ENCODE measurements around the gene RMC1. TPM values are rescaled to one million over a fixed set of nuclear protein-coding genes. Genes with fewer than 3 reads are reported as not detected.

RMC1 gene
- total RNA-seq, 1 experiment from 2014 or later, result 38.4 TPM

- H3K27me3 ChIP-seq (ENCODE audit: insufficient read depth, low read length), result no peaks in the 10 kb centered on the region
- CTCF ChIA-PET, result no interaction called here
- DNase-seq (ENCODE audit: low read depth, low spot score) (no peak), ATAC-seq (no peak)
- no peaks in the 10 kb centered on the region for H3K9me3 ChIP-seq (ENCODE audit: control insufficient read depth in 1 of 2, insufficient read depth in 1 of 2, low read depth in 1 of 2, low read length in 2 of 2)
- POLR2A ChIA-PET, result no interaction called here
- RAD21 ChIA-PET (ENCODE audit: low non-redundant PET in 1 of 2, low total read pairs in 2 of 2, uncharacterized antibody in 2 of 2, unreplicated experiment in 2 of 2), result interaction anchor here in 1 of 2 experiments (1.2 kb wide), 1 partner anchor 21 kb away, joined by 3 read pairs; no protein-coding TSS in a partner anchor
- no peaks in the 10 kb centered on the region for H4K20me1 ChIP-seq (ENCODE audit: insufficient read depth)
- no peak for TF ChIP-seq ELF1 (IDR thresholded peaks at IDR 0.05; ENCODE audit: borderline replicate concordance, low read depth)
- no peak overlapping the region for H3K4me2 ChIP-seq (ENCODE audit: low read length)
- no peak overlapping the region for H2AFZ ChIP-seq (ENCODE audit: low read depth, low read length, poor library complexity, severe bottlenecking)
- no peak overlapping the region for H3K27ac ChIP-seq (ENCODE audit: low read depth, low read length)
- H3K9ac ChIP-seq (ENCODE audit: low read length), result no peak overlapping the region
- H3K4me1 ChIP-seq (ENCODE audit: control insufficient read depth in 1 of 2, insufficient read depth in 2 of 2, low read length in 2 of 2), result no peaks in the 10 kb centered on the region
- TSS peak; percentile 17 for BruUV-seq (replicated peaks)
- H3K36me3 ChIP-seq (ENCODE audit: control insufficient read depth in 1 of 2, insufficient read depth in 2 of 2, low read length in 2 of 2), result peaks cover 49 to 61% of the 10 kb centered on the region in 2 experiments
- H3K4me3 ChIP-seq (replicated peaks in 1 of 2; ENCODE audit: low read depth in 1 of 2, low read length in 2 of 2), result no peak overlapping the region
- H3K9me2 ChIP-seq (ENCODE audit: insufficient read depth), result no peaks in the 10 kb centered on the region
- intact Hi-C loops (cut with micrococcal nuclease), result no loop called here
- H3K79me2 ChIP-seq (ENCODE audit: insufficient read depth, low read length), result no peaks in the 10 kb centered on the region
Observed at GRCh38 chr18:23540867-23541266, 37.6 kb downstream of the RMC1 start.

- Histone ChIP-seq H4K20me1 (ENCODE audit: insufficient read depth) (no peaks in the 10 kb centered on the region), H3K9ac (ENCODE audit: low read length) (no peak overlapping the region), H3K4me3 (replicated peaks in 1 of 2; ENCODE audit: low read depth in 1 of 2, low read length in 2 of 2) (no peak overlapping the region), H3K79me2 (ENCODE audit: insufficient read depth, low read length) (no peaks in the 10 kb centered on the region), H3K27me3 (ENCODE audit: insufficient read depth, low read length) (no peaks in the 10 kb centered on the region), H3K27ac (ENCODE audit: low read depth, low read length) (no peak overlapping the region), H3K36me3 (ENCODE audit: control insufficient read depth in 1 of 2, insufficient read depth in 2 of 2, low read length in 2 of 2) (peaks cover 47 to 62% of the 10 kb centered on the region in 2 experiments), H2AFZ (ENCODE audit: low read depth, low read length, poor library complexity, severe bottlenecking) (no peak overlapping the region), H3K9me2 (ENCODE audit: insufficient read depth) (no peaks in the 10 kb centered on the region), H3K4me1 (ENCODE audit: control insufficient read depth in 1 of 2, insufficient read depth in 2 of 2, low read length in 2 of 2) (peaks cover 0 to 5% of the 10 kb centered on the region in 2 experiments; a peak in 2 of 4 replicates), H3K4me2 (ENCODE audit: low read length) (no peak overlapping the region), H3K9me3 (ENCODE audit: control insufficient read depth in 1 of 2, insufficient read depth in 1 of 2, low read depth in 1 of 2, low read length in 2 of 2) (no peaks in the 10 kb centered on the region)
- CTCF ChIA-PET, result no interaction called here
- POLR2A ChIA-PET, result no interaction called here
- no peak for ATAC-seq
- RAD21 ChIA-PET (ENCODE audit: low non-redundant PET in 1 of 2, low total read pairs in 2 of 2, uncharacterized antibody in 2 of 2, unreplicated experiment in 2 of 2), result interaction anchor here in 1 of 2 experiments (1.6 kb wide), 1 partner anchor 162 kb away, joined by 4 read pairs; no protein-coding TSS in a partner anchor
- TF ChIP-seq EGR1 (IDR thresholded peaks at IDR 0.05; ENCODE audit: low read depth), result no peak
- no peak for TF ChIP-seq TCF7L2 (IDR thresholded peaks at IDR 0.05; ENCODE audit: borderline replicate concordance, extremely low read depth, insufficient read depth, insufficient read length)
- no peak for TF ChIP-seq EZH2phosphoT487 (IDR thresholded peaks at IDR 0.05; ENCODE audit: borderline replicate concordance)
- no peak for TF ChIP-seq REST (IDR thresholded peaks at IDR 0.05; ENCODE audit: low read depth)
- no peak for TF ChIP-seq SIN3A (IDR thresholded peaks at IDR 0.05; ENCODE audit: low read depth)
- no peak for TF ChIP-seq CTCF (IDR thresholded peaks at IDR 0.05 in 2 of 3, conservative IDR thresholded peaks at IDR 0.05 in 1 of 3; ENCODE audit: borderline replicate concordance in 1 of 3, insufficient read depth in 1 of 3, low read depth in 2 of 3, low read length in 2 of 3)
- no TSS peak for BruUV-seq (replicated peaks)
- DNase-seq (ENCODE audit: low read depth, low spot score), result no peak
- intact Hi-C loops (cut with micrococcal nuclease), result no loop called here
Observed at GRCh38 chr18:23541349-23542093, 38.2 kb downstream of the RMC1 start.

All from HCT116 (cell line).